KMS-11 (cell line): ENCODE measurements around the gene EPHA7.

ENCODE experiments used
- H2AFZ ChIP-seq: fragments of 200-600 bp; sonication (generic); 2 replicates; pipeline ENCODE4 v1.6.1; 2016; ENCODE audit warnings: antibody characterized with exemption, mixed run types, low read depth
- H3K27ac ChIP-seq: fragments of 200-600 bp; sonication (generic); 2 replicates; pipeline ENCODE4 v1.6.1; 2016; ENCODE audit warnings: mild to moderate bottlenecking, mixed run types
- H3K27me3 ChIP-seq: fragments of 200-600 bp; sonication (generic); 2 replicates; pipeline ENCODE4 v1.6.1; 2017; ENCODE audit warnings: mild to moderate bottlenecking, low read depth, mixed run types, moderate library complexity; ENCODE audit not compliant: insufficient read depth
- H3K36me3 ChIP-seq: fragments of 200-600 bp; sonication (generic); 2 replicates; pipeline ENCODE4 v1.6.1; 2017; ENCODE audit warnings: mild to moderate bottlenecking, mixed run types; ENCODE audit not compliant: insufficient read depth
- H3K4me1 ChIP-seq: fragments of 200-600 bp; sonication (generic); 2 replicates; pipeline ENCODE4 v1.6.1; 2016; ENCODE audit warnings: mild to moderate bottlenecking, low read depth, mixed run types; ENCODE audit not compliant: poor library complexity, severe bottlenecking
- H3K4me2 ChIP-seq: fragments of 200-600 bp; sonication (generic); 2 replicates; pipeline ENCODE4 v1.7.0; 2016; ENCODE audit warnings: mild to moderate bottlenecking, mixed run types
- H3K4me3 ChIP-seq: fragments of 200-600 bp; sonication (generic); IDR thresholded peaks from 2 replicates; pipeline ENCODE4 v1.6.1; 2017; ENCODE audit warnings: low read depth, low read length, mixed read lengths; ENCODE audit not compliant: insufficient read depth
- H3K79me2 ChIP-seq: fragments of 200-600 bp; sonication (generic); 2 replicates; pipeline ENCODE4 v1.6.1; 2016; ENCODE audit warnings: low read depth, mixed run types; ENCODE audit not compliant: insufficient read depth
- H3K9ac ChIP-seq: fragments of 200-600 bp; sonication (generic); 2 replicates; pipeline ENCODE4 v1.6.1; 2016; ENCODE audit warnings: mild to moderate bottlenecking, mixed run types
- H4K20me1 ChIP-seq: fragments of 200-600 bp; sonication (generic); 2 replicates; pipeline ENCODE4 v1.6.1; 2016; ENCODE audit warnings: mild to moderate bottlenecking, mixed run types; ENCODE audit not compliant: insufficient read depth
- CTCF ChIP-seq: fragments of 200-600 bp; sonication (generic); conservative IDR thresholded peaks from 2 replicates; pipeline ENCODE4 v1.6.1; 2017; ENCODE audit warnings: low read depth, mild to moderate bottlenecking, antibody characterized with exemption, low read length, moderate library complexity, mixed read lengths

EPHA7 gene

GRCh38 chr6:93393554-93394074 lies 25.7 kb downstream of the EPHA7 start:
- Histone ChIP-seq H3K27me3 (no peaks in the 10 kb centered on the region), H3K27ac (no peak overlapping the region), H3K4me1 (no peaks in the 10 kb centered on the region), H3K4me3 (no peak overlapping the region), H4K20me1 (no peaks in the 10 kb centered on the region), H2AFZ (no peak overlapping the region), H3K36me3 (no peaks in the 10 kb centered on the region), H3K79me2 (no peaks in the 10 kb centered on the region), H3K4me2 (no peak overlapping the region), H3K9ac (no peak overlapping the region)
- TF ChIP-seq CTCF = no peak

- no peak overlapping the region for H3K9ac ChIP-seq
- no peak for TF ChIP-seq CTCF
These were observed 26.6 kb downstream of the EPHA7 start for GRCh38 chr6:93392797-93393196.

GRCh38 chr6:93391965-93392364 lies 27.4 kb downstream of the EPHA7 start:
- Histone ChIP-seq H3K9ac (no peak overlapping the region), H3K4me1 (no peaks in the 10 kb centered on the region), H3K4me2 (no peak overlapping the region), H3K27me3 (no peaks in the 10 kb centered on the region), H2AFZ (no peak overlapping the region), H3K79me2 (no peaks in the 10 kb centered on the region), H3K27ac (no peak overlapping the region), H3K36me3 (no peaks in the 10 kb centered on the region), H3K4me3 (no peak overlapping the region), H4K20me1 (no peaks in the 10 kb centered on the region)
- no peak for TF ChIP-seq CTCF

More at GRCh38 chr6:93392797-93393196, 26.6 kb downstream of the EPHA7 start:
- no peak overlapping the region for H3K27ac ChIP-seq
- no peaks in the 10 kb centered on the region for H3K36me3 ChIP-seq
- no peaks in the 10 kb centered on the region for H3K4me1 ChIP-seq
- no peak overlapping the region for H3K4me2 ChIP-seq
- no peaks in the 10 kb centered on the region for H4K20me1 ChIP-seq
- H3K4me3 ChIP-seq = no peak overlapping the region
- no peaks in the 10 kb centered on the region for H3K79me2 ChIP-seq
- no peak overlapping the region for H2AFZ ChIP-seq
- no peaks in the 10 kb centered on the region for H3K27me3 ChIP-seq

GRCh38 chr6:93389192-93389591 lies 30.2 kb downstream of the EPHA7 start:
- no peaks in the 10 kb centered on the region for H3K27me3 ChIP-seq
- H3K4me2 ChIP-seq = no peak overlapping the region
- H3K79me2 ChIP-seq = no peaks in the 10 kb centered on the region
- H4K20me1 ChIP-seq = no peaks in the 10 kb centered on the region
- no peaks in the 10 kb centered on the region for H3K4me1 ChIP-seq
- H3K9ac ChIP-seq = no peak overlapping the region
- H3K36me3 ChIP-seq = no peaks in the 10 kb centered on the region
- H3K4me3 ChIP-seq = no peak overlapping the region
- H2AFZ ChIP-seq = no peak overlapping the region
- H3K27ac ChIP-seq = no peak overlapping the region
- no peak for TF ChIP-seq CTCF
